ENCODE measurements around the gene ASB18.

DNA sequence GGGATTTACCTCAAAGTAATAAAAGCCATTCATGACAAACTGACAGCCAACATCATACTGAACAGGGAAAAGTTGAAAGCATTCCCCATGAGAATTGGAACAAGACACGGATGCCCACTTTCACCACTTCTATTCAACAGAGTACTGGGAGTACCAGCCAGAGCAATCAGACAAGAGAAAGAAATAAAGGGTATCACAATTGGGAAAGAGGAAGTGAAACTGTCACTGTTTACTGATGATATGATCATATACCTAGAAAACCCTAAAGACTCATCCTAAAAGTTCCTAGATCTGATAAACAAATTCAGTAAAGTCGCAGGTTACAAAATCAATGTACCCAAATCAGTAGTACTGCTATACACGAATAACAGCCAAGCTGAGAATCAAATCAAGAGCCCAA, 17.2 kb upstream of the ASB18 start:
- TF ChIP-seq JUNB (IDR thresholded peaks at IDR 0.05; ENCODE audit: unreplicated experiment) (no peak), CTCF (conservative IDR thresholded peaks at IDR 0.05; ENCODE audit: low read depth in 2 of 2) (no peak), EZH2 (IDR thresholded peaks at IDR 0.05; ENCODE audit: low read depth, unreplicated experiment) (no peak), EZH2phosphoT487 (IDR thresholded peaks at IDR 0.05; ENCODE audit: unreplicated experiment) (no peak), REST (IDR thresholded peaks at IDR 0.05; ENCODE audit: unreplicated experiment) (no peak), POLR2AphosphoS5 (IDR thresholded peaks at IDR 0.05; ENCODE audit: low read depth) (no peak), CREB1 (CRISPR knock-in tag; IDR thresholded peaks at IDR 0.05; ENCODE audit: low read depth) (no peak), ZNF331 (CRISPR knock-in tag; IDR thresholded peaks at IDR 0.05; ENCODE audit: low read depth) (no peak), NANOG (IDR thresholded peaks at IDR 0.05; ENCODE audit: borderline replicate concordance) (no peak), ZNF114 (CRISPR knock-in tag; IDR thresholded peaks at IDR 0.05) (no peak)
- TF ChIP-seq, protein P1, sequence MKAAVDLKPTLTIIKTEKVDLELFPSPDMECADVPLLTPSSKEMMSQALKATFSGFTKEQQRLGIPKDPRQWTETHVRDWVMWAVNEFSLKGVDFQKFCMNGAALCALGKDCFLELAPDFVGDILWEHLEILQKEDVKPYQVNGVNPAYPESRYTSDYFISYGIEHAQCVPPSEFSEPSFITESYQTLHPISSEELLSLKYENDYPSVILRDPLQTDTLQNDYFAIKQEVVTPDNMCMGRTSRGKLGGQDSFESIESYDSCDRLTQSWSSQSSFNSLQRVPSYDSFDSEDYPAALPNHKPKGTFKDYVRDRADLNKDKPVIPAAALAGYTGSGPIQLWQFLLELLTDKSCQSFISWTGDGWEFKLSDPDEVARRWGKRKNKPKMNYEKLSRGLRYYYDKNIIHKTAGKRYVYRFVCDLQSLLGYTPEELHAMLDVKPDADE (IDR thresholded peaks at IDR 0.05): no peak

Measured in GM23338 (cell line).